ENCODE measurements around the gene SOX13. TPM values are rescaled to one million over a fixed set of nuclear protein-coding genes. Genes with fewer than 3 reads are reported as not detected.
A peak's percentile ranks its signal among the peaks of the same experiment; 100 is the strongest.

SOX13 gene
- total and polyA plus RNA-seq, 10 of the 15 experiments (the other 5 are each of a cell fraction or from before 2014, with no cell fraction given) = 0.04 to 0.31 (median 0.11) TPM; not detected in 7

GRCh38 chr1:204102739-204103430, 30.0 kb downstream of the SOX13 start:
- CTCF ChIA-PET = interaction anchor here (1.3 to 2.2 kb wide), 2 partner anchors 10 to 25 kb away, joined by 3 to 7 read pairs; no protein-coding TSS in a partner anchor
- Histone ChIP-seq H3K79me2 (ENCODE audit: control insufficient read depth, insufficient read depth, low read length) (no peaks in the 10 kb centered on the region), H3K4me3 (no peak overlapping the region), H3K27me3 (replicated peaks in 1 of 2; ENCODE audit: control insufficient read depth in 2 of 2, insufficient read depth in 2 of 2, low read length in 1 of 2) (no peaks in the 10 kb centered on the region), H3K36me3 (ENCODE audit: control insufficient read depth in 2 of 2, insufficient read depth in 2 of 2, low read length in 1 of 2) (no peaks in the 10 kb centered on the region), H3K4me2 (ENCODE audit: control insufficient read depth, insufficient read depth) (no peak overlapping the region), H3K27ac (ENCODE audit: control insufficient read depth, insufficient read depth) (no peak overlapping the region), H3K4me1 (ENCODE audit: control insufficient read depth, insufficient read depth, low read length) (peaks cover 3% of the 10 kb centered on the region; the same call in 1 of the 2 replicates), H2AFZ (ENCODE audit: control insufficient read depth, low read depth, low read length) (no peak overlapping the region), H4K20me1 (ENCODE audit: control insufficient read depth, insufficient read depth) (no peaks in the 10 kb centered on the region), H3K9me3 (replicated peaks; ENCODE audit: control insufficient read depth, insufficient read depth, low read length) (no peaks in the 10 kb centered on the region), H3K9ac (ENCODE audit: control insufficient read depth, insufficient read depth, low read length) (no peak overlapping the region)
- WGBS (ENCODE audit: insufficient coverage, insufficient replicate concordance, low lambda C conversion rate, missing lambda C conversion rate) = 13% methylated on average over 3 of the region's 3 CpGs
- in situ Hi-C loops (cut with MboI) = no loop called here
- intact Hi-C loops (cut with micrococcal nuclease; ENCODE audit: unreplicated experiment) = no loop called here
- POLR2A ChIA-PET = interaction anchor here (0.6 kb wide), 2 partner anchors 30 to 206 kb away, joined by 3 to 5 read pairs; partner anchors contain the start of gene SOX13
- SMC1A ChIA-PET (ENCODE audit: uncharacterized antibody, unreplicated experiment) = interaction anchor here (0.6 to 1.1 kb wide), 2 partner anchors 10 to 1332 kb away, joined by 3 read pairs; no protein-coding TSS in a partner anchor
- RAD21 ChIA-PET (ENCODE audit: unreplicated experiment) = interaction anchor here (1.6 kb wide), 1 partner anchor 11 kb away, joined by 5 read pairs; no protein-coding TSS in a partner anchor
- FAIRE-seq (no peak), ATAC-seq (peak; percentile 58), DNase-seq (ENCODE audit: low read depth, low spot score) (no peak)
- no TSS peak for BruUV-seq (replicated peaks)
- TF ChIP-seq IKZF1 (conservative IDR thresholded peaks at IDR 0.05) (peak; percentile 23; the same call in 1 of the 2 replicates), RUNX3 (IDR thresholded peaks at IDR 0.05; ENCODE audit: low read length) (no peak)

DNA sequence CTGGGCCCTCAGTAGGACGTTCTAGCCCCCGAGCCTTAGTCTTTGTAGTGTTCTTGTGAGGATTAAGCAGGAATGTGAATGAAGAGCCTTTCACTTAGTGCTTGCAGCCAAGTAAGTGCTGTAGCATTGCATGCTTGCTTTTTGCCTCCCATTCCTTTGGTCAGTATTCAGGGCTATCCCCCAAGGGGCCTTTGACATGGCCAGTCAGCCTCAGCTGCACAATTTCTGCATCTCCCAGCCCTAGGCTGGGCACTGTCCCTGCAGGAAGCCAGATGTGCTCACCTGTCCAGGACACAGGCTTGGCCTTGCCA, 30.5 kb downstream of the SOX13 start:
- SMC1A ChIA-PET (ENCODE audit: uncharacterized antibody, unreplicated experiment) = interaction anchor here (0.6 to 1.1 kb wide), 3 partner anchors 8 to 1332 kb away, joined by 3 to 5 read pairs (median 4); no protein-coding TSS in a partner anchor

More for the DNA sequence above, 30.5 kb downstream of the SOX13 start:
- no peaks in the 10 kb centered on the region for H3K9me3 ChIP-seq (replicated peaks; ENCODE audit: control insufficient read depth, insufficient read depth, low read length)
- no peak for TF ChIP-seq YBX1 (IDR thresholded peaks at IDR 0.05)
- WGBS (ENCODE audit: insufficient coverage, insufficient replicate concordance, low lambda C conversion rate, missing lambda C conversion rate) = 54% methylated on average over 2 of the region's 2 CpGs
- H3K27me3 ChIP-seq (replicated peaks in 1 of 2; ENCODE audit: control insufficient read depth in 2 of 2, insufficient read depth in 2 of 2, low read length in 1 of 2) = no peaks in the 10 kb centered on the region
- intact Hi-C loops (cut with micrococcal nuclease; ENCODE audit: unreplicated experiment) (no loop called here), in situ Hi-C loops (cut with MboI) (no loop called here)
- CTCF ChIA-PET = interaction anchor here (1.3 to 2.2 kb wide), 2 partner anchors 11 to 25 kb away, joined by 3 to 7 read pairs; no protein-coding TSS in a partner anchor
- no peak overlapping the region for H3K27ac ChIP-seq (ENCODE audit: control insufficient read depth, insufficient read depth)
- no peaks in the 10 kb centered on the region for H4K20me1 ChIP-seq (ENCODE audit: control insufficient read depth, insufficient read depth)
- POLR2A ChIA-PET = interaction anchor here (0.6 kb wide), 2 partner anchors 30 to 207 kb away, joined by 3 to 5 read pairs; partner anchors contain the start of gene SOX13
- FAIRE-seq (no peak), ATAC-seq (no peak), DNase-seq (ENCODE audit: low read depth, low spot score) (no peak)
- no peaks in the 10 kb centered on the region for H3K36me3 ChIP-seq (ENCODE audit: control insufficient read depth in 2 of 2, insufficient read depth in 2 of 2, low read length in 1 of 2)
- H3K4me3 ChIP-seq = no peak overlapping the region
- RAD21 ChIA-PET (ENCODE audit: unreplicated experiment) = interaction anchor here (1.6 kb wide), 1 partner anchor 12 kb away, joined by 5 read pairs; no protein-coding TSS in a partner anchor
- no peak overlapping the region for H3K9ac ChIP-seq (ENCODE audit: control insufficient read depth, insufficient read depth, low read length)
- H3K4me1 ChIP-seq (ENCODE audit: control insufficient read depth, insufficient read depth, low read length) = peaks cover 3% of the 10 kb centered on the region; the same call in 1 of the 2 replicates
- H3K79me2 ChIP-seq (ENCODE audit: control insufficient read depth, insufficient read depth, low read length) = no peaks in the 10 kb centered on the region
- H3K4me2 ChIP-seq (ENCODE audit: control insufficient read depth, insufficient read depth) = no peak overlapping the region
- no TSS peak for BruUV-seq (replicated peaks)
- no peak overlapping the region for H2AFZ ChIP-seq (ENCODE audit: control insufficient read depth, low read depth, low read length)
